Measurements from ENCODE around the gene GRM3.

GRM3 gene

GRCh38 chr7:86904949-86905834, 261.5 kb downstream of the GRM3 start:
- DNase-seq (ENCODE audit: low read depth): no peak

GRCh38 chr7:86908948-86909347, 265.2 kb downstream of the GRM3 start:
- DNase-seq (ENCODE audit: low read depth): no peak

- no peak for DNase-seq (ENCODE audit: low read depth)
Measured at GRCh38 chr7:86911659-86912058, 267.9 kb downstream of the GRM3 start.

- no peak for DNase-seq (ENCODE audit: low read depth)
Measured at GRCh38 chr7:86913709-86914108, 270.0 kb downstream of the GRM3 start.

Data from T-helper 22 cell (primary cell).